ENCODE measurements around the gene GALR2.

The GALR2 gene

GRCh38 chr17:76122431-76123190 lies 48.0 kb downstream of the GALR2 start:
- H3K27me3 Mint-ChIP-seq = no peaks in the 10 kb centered on the region
- H3K4me1 Mint-ChIP-seq = peaks cover 28% of the 10 kb centered on the region
- peak overlapping the region; percentile 61 for H3K4me3 Mint-ChIP-seq
- H3K36me3 Mint-ChIP-seq = no peaks in the 10 kb centered on the region
- H3K27ac Mint-ChIP-seq = peak overlapping the region; percentile 76
- no peaks in the 10 kb centered on the region for H3K9me3 Mint-ChIP-seq

GRCh38 chr17:76123191-76123499 lies 48.6 kb downstream of the GALR2 start:
- H3K36me3 Mint-ChIP-seq = no peaks in the 10 kb centered on the region
- H3K4me3 Mint-ChIP-seq = peak overlapping the region; percentile 60
- peaks cover 28% of the 10 kb centered on the region for H3K4me1 Mint-ChIP-seq
- no peaks in the 10 kb centered on the region for H3K9me3 Mint-ChIP-seq
- H3K27me3 Mint-ChIP-seq = no peaks in the 10 kb centered on the region
- H3K27ac Mint-ChIP-seq = peak overlapping the region; percentile 76

DNA sequence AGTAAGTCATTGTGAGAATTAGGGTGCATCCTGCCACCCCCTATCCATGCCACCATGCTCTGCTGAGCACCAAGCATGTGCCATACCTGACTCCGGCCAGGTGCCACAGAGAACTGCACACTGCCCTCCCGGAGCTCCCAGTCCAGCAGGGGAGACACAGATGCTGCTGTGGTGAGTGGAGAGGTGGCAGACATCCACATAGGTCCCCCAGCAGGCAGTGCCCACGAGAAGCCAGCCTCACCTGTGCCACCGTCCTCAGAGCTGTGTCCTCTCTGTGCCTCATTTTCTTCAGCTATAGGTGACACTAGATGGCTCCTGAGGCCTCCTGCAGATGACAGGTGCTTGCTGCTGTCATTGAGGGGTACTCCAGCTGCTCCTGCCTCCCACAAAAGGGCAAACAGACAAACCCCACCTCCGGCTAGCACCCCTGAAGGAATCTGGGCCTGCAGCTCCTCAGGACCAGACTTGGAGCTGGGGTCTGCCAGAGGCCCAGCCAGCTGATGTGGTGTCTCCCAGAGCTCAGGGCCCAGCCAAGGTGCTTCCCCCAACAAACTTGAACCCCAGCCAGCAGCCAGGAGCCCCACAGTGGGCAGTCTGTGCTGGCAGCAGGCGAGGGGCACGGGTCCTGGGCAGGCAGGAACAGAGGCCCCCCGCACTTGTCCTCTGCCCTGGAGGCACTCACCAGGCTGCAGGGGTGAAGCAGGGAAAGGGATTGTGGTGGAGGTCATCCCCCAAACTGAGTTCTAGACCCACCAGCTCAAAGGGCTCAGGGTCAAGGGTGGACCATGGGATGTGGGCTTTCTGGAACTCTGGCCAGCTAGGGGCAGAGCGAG lies 49.4 kb downstream of the GALR2 start:
- H3K36me3 Mint-ChIP-seq = no peaks in the 10 kb centered on the region
- H3K27me3 Mint-ChIP-seq = no peaks in the 10 kb centered on the region
- no peaks in the 10 kb centered on the region for H3K9me3 Mint-ChIP-seq
- peak overlapping the region; percentile 59 for H3K27ac Mint-ChIP-seq
- no peak overlapping the region for H3K4me3 Mint-ChIP-seq
- peaks cover 28% of the 10 kb centered on the region for H3K4me1 Mint-ChIP-seq

DNA sequence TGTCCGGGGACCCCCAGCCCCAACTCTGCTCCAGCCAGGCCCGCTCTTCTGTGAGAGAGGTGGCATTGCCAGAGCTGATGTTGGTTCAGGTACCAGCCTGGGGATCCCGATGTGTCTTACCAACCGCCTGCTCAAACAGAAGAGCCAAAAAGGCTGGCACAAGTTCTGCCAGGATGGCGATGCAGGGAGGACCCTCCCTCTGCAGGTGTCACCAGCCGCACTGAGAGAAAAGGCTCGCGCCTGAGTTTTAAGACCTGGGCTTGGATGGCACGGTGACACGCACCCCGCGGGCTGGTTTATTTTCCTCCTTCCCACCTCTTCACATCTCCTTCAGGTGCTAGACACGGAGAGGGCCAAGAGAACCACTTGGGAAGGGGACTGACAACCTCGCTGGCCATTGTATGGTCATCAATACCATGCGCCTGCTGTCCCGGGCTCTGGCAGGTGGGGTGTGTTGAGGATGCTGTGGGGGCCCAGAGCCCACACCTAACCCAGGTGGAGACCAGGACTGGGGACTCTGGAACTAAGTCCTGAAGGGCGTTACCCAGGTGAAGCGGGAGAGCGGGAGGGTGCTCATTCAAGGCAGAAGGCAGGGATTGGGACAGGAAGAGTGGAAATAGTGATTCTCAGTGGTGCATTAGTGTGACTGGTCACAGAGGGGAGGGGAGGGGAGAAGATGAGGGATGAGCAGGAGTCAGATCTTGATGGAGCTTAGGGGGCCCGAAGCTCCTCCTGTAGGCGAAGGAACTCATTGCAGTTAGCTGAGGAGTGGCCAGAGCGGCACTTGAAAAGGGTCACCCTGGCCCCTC lies 50.2 kb downstream of the GALR2 start:
- Mint-ChIP-seq H3K36me3 (no peaks in the 10 kb centered on the region), H3K4me1 (peaks cover 28% of the 10 kb centered on the region), H3K27ac (peak overlapping the region; percentile 41), H3K4me3 (no peak overlapping the region), H3K27me3 (no peaks in the 10 kb centered on the region), H3K9me3 (no peaks in the 10 kb centered on the region)

- H3K4me3 Mint-ChIP-seq = no peak overlapping the region
- H3K36me3 Mint-ChIP-seq = no peaks in the 10 kb centered on the region
- H3K27ac Mint-ChIP-seq = no peak overlapping the region
- no peaks in the 10 kb centered on the region for H3K27me3 Mint-ChIP-seq
- H3K9me3 Mint-ChIP-seq = no peaks in the 10 kb centered on the region
- peaks cover 28% of the 10 kb centered on the region for H3K4me1 Mint-ChIP-seq
These were observed 50.8 kb downstream of the GALR2 start for GRCh38 chr17:76125391-76125675.

DNA sequence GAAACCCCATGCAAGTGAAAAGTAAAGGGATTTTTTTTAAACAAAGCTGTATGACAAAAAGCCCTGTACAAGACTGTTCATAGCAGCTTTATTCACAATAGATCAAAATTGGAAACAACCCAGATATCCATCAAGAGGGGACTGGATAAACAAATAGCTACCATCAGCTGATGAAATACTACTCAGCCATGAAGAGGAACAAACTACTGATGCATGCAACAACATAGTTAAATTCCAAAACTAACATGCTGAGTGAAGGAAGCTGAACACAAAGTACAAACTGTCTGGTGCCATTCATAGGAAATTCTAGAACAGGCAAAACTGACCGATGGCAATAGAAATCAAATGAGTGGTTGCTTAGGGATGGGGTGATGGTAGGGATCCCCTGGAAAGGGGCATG lies 51.3 kb downstream of the GALR2 start:
- H3K9me3 Mint-ChIP-seq = no peaks in the 10 kb centered on the region
- no peaks in the 10 kb centered on the region for H3K27me3 Mint-ChIP-seq
- H3K4me3 Mint-ChIP-seq = no peak overlapping the region
- H3K27ac Mint-ChIP-seq = peak overlapping the region; percentile 41
- H3K36me3 Mint-ChIP-seq = no peaks in the 10 kb centered on the region
- peaks cover 28% of the 10 kb centered on the region for H3K4me1 Mint-ChIP-seq
